Stimulated activated CD8-positive, alpha-beta memory T cell treated with anti-CD3 and anti-CD28 coated beads, Interleukin-15, amount 100 ng/mL, for 4 hours (primary cell): ENCODE measurements around the gene ARL15.
"Not testable (repeated sequence)": the region's sequence is repeated elsewhere in the genome, so short reads cannot be mapped to it uniquely, and the experiment has no call there.

Source experiments
- DNase-seq, 2 donors: peaks; one replicate each; pipeline ENCODE4 v3.0.0-alpha.2; 2020; ENCODE audit warnings: low read depth in 2 of 2

Gene ARL15

GRCh38 chr5:53895091-53895683 is 415.2 kb downstream of the ARL15 start:
- DNase-seq: no peak

DNA sequence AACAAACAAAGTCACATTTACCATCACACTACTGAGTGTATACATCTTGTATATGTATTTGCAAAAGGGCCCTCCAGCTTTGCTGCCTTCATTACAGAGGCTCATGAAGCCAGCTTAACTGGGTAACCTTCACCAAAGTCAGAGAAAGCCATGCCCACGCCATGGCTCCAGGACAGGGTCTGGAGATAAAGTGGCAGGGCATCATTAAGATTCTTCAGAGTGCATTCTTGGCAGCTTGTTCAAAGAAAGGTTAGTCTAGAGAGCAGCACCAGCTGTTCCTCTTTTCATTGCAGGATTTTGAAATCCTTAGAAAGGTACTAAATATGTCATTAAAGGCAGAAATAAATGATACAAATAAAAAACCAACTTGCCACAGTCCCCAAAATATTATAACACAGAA is 416.7 kb downstream of the ARL15 start:
- DNase-seq: no peak

- DNase-seq: no peak
Measured at GRCh38 chr5:53892224-53892623, 418.1 kb downstream of the ARL15 start.

DNA sequence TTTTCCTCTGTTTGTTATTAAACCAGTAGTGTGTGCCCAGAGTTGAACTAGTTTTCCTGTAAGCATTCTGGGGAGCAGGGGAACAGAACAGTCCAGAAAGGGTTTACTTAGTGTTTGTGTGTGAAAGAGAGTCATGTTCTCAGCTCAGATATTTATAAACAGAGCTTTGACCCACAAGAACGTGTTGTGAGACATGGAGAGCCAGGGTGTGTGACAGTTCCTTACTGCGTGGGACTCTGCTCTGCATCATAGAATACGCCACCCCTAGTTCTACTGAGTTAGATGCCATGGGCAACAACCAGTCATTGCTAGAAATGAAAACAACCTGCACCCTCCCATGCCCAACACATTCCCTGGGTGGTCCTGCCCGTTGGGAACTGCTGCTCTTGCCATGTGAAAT is 419.2 kb downstream of the ARL15 start:
- no peak for DNase-seq

- DNase-seq: no peak
Measured at GRCh38 chr5:53890490-53890889, 419.9 kb downstream of the ARL15 start.

DNA sequence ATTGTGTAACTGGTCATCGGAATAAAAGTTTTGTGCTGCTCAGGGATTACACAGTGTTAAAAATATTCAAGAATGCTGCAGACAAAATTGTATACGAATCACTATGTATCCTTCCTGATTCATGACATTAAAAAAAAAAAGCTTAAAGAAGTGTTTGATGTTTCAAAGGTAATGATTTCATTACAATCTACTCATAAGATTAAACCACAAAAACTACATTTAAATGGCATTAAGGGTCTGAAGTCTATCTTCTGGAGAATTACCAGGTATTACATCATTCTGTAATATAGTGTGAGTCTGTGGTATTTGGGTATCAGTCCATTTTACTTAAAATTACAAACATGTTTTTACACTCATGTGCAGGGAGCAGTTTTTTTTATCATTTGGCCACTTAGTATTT is 425.5 kb downstream of the ARL15 start:
- DNase-seq: no peak

- DNase-seq: no peak
Measured at GRCh38 chr5:53884417-53884816, 426.0 kb downstream of the ARL15 start.

- DNase-seq: no peak
Measured at GRCh38 chr5:53882676-53883031, 427.7 kb downstream of the ARL15 start.

DNA sequence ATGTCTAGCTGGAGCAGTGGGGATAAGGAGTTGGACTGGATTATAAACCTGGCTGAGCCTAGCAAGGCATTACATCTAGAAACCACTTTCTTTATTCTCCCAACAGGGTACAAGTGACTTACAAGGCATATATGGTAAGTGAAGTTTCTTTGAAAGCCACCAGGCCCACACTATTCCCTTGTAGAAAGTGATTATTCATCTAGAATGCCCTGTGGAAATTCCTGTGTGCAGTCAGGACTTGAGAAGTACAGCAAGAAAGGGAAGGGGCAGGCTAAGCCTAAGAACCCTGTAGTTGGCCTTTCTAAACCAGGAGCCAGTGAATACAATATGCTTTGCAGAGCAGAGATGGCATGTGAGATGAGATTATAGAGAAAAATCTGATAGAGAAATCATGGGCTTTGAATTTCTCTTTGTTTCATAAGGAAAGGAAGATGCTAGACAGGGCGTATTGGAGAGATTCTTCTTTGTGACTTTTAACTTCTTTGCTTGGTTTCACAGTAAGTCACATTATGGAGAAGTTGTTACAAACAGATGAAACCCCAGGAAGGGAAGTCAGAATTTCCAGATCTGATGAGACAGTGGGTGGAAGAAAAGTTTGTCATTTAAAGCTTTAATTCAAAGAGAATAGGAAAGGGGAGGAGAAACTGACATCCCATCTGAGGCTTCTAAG is 428.2 kb downstream of the ARL15 start:
- DNase-seq: no peak

- no peak for DNase-seq
Measured at GRCh38 chr5:53879708-53880323, 430.6 kb downstream of the ARL15 start.

GRCh38 chr5:53878015-53878414 is 432.4 kb downstream of the ARL15 start:
- no peak for DNase-seq

DNA sequence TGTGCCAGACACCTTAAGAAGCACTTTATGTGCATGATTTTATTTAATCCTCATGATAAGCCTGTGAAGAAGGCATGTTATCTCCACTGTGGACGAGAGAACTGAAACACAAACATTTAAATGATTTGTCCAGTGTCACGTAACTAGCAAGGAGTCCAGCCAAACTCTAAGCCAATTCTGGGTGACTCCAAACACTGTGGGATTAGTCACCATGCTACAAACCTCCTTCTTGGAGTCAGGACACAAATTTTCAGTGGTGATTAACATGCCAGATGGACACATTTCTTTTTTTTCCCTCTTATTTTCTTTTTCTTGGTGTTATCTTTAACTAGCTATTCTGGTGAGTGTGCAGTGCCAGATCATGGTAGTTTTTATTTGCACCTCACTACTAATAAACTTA is 433.1 kb downstream of the ARL15 start:
- DNase-seq: no peak

DNA sequence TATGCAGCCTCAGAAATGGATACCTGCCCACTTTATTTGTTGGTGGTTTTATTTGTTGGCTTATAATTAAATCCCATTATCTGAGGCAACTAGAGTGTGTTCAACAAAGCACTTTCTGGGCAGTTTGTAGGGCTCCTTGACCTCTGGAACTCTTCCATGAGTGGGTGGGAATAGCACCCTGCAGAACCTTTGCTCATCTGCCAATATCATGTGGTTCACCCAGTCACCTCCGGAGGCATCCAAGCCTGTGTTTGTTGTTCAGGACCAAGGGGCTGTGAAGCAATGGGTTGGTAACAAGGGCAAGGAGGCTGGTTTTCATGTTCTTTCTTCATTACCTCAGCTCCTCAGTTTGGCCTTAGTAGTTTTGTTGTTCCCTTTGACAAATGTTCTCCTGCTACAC is 436.0 kb downstream of the ARL15 start:
- no peak for DNase-seq

DNA sequence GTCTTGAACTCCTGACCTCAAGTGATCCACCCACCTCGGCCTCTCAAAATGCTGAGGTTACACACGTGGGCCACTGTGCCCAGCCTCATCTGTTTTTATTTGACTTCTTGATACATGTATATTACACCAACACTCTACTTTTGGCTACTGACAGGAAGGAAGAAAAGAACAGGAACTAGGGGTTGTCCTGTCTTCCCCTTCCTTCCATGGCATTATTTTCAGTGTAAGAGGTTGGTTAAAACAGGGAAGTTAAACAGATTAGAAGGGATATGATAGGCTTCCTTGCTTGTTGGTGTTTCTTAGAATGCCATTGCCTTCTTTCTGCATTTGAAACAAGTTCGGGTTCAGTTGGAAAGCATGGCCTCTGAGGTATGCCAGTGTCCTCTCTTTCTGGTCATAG is 437.1 kb downstream of the ARL15 start:
- DNase-seq: no peak

GRCh38 chr5:53871775-53872174 is 438.6 kb downstream of the ARL15 start:
- no peak for DNase-seq

- DNase-seq: no peak
Measured at GRCh38 chr5:53871050-53871449, 439.3 kb downstream of the ARL15 start.

DNA sequence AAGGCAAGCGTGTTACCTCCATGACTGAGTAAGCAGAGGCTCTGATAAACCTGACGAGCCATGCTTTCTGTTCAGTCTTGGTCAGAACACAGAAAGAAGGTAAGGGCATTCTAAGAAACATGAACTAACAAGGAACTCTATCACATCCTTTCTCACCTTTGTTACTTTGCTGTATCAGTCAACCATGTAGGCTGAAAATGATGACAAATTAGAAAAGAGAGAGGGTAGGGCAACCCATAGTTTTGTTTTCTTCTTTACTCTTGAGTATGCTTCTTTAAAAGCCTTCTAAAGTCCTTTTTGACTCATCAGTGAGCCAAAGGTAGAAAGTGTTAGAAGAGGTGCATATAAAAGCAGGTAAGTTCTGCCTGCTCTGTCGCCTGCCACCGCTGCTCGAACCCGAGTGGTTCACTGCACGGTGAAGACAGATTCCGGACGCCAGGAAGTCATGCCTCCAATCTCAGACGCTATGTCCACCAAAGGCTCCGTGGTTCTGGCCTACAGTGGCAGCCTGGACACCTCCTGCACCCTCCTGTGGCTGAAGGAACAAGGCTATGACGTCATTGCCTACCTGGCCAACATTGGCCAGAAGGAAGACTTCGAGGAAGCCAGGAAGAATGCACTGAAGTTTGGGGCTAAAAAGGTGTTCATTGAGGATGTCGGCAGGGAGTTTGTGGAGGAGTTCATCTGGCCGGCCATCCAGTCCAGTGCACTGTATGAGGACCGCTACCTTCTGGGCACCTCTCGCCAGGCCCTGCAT is 451.5 kb downstream of the ARL15 start:
- DNase-seq: no peak

- no peak for DNase-seq
Measured at GRCh38 chr5:53856506-53856905, 453.9 kb downstream of the ARL15 start.

GRCh38 chr5:53836851-53837430 is 473.4 kb downstream of the ARL15 start:
- not testable (repeated sequence) for DNase-seq

- DNase-seq: no peak
Measured at GRCh38 chr5:53834500-53834899, 475.9 kb downstream of the ARL15 start.
